ENCODE measurements around the gene DPM3. TPM values are rescaled to one million over a fixed set of nuclear protein-coding genes. Genes with fewer than 3 reads are reported as not detected.

DPM3 gene
- total RNA-seq, 1 experiment from 2014 or later = 27.8 TPM

GRCh38 chr1:155185783-155186066 lies 45.4 kb upstream of the DPM3 start:
- CTCF ChIA-PET = no interaction called here
- DNase-seq = no peak
- intact Hi-C loops (cut with micrococcal nuclease; ENCODE audit: unreplicated experiment) = no loop called here
- Histone ChIP-seq H3K27me3 (replicated peaks; ENCODE audit: control insufficient read depth, insufficient read depth, low read length) (no peaks in the 10 kb centered on the region), H3K4me1 (peaks cover 21% of the 10 kb centered on the region), H3K4me3 (ENCODE audit: low read depth, low read length) (no peak overlapping the region), H3K9me3 (no peaks in the 10 kb centered on the region), H3K36me3 (ENCODE audit: control insufficient read depth, insufficient read depth, low read length) (no peaks in the 10 kb centered on the region)
- Mint-ChIP-seq H3K4me1 (ENCODE audit: low read depth, unreplicated experiment) (peaks cover 18% of the 10 kb centered on the region), H3K4me3 (ENCODE audit: unreplicated experiment) (no peak overlapping the region), H3K36me3 (ENCODE audit: insufficient read depth, unreplicated experiment) (peaks cover 7% of the 10 kb centered on the region), H3K27me3 (ENCODE audit: insufficient read depth, unreplicated experiment) (no peaks in the 10 kb centered on the region), H3K27ac (ENCODE audit: unreplicated experiment) (peak overlapping the region; percentile 33), H3K9me3 (ENCODE audit: unreplicated experiment) (no peaks in the 10 kb centered on the region)
- BruUV-seq (replicated peaks) = no TSS peak
- POLR2A ChIA-PET = no interaction called here
- TF ChIP-seq, protein P1, sequence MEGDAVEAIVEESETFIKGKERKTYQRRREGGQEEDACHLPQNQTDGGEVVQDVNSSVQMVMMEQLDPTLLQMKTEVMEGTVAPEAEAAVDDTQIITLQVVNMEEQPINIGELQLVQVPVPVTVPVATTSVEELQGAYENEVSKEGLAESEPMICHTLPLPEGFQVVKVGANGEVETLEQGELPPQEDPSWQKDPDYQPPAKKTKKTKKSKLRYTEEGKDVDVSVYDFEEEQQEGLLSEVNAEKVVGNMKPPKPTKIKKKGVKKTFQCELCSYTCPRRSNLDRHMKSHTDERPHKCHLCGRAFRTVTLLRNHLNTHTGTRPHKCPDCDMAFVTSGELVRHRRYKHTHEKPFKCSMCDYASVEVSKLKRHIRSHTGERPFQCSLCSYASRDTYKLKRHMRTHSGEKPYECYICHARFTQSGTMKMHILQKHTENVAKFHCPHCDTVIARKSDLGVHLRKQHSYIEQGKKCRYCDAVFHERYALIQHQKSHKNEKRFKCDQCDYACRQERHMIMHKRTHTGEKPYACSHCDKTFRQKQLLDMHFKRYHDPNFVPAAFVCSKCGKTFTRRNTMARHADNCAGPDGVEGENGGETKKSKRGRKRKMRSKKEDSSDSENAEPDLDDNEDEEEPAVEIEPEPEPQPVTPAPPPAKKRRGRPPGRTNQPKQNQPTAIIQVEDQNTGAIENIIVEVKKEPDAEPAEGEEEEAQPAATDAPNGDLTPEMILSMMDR (IDR thresholded peaks at IDR 0.05; ENCODE audit: insufficient read depth in 1 of 2, low read depth in 1 of 2, low read length in 1 of 2, severe bottlenecking in 1 of 2, unreplicated experiment in 1 of 2) = no peak

DNA sequence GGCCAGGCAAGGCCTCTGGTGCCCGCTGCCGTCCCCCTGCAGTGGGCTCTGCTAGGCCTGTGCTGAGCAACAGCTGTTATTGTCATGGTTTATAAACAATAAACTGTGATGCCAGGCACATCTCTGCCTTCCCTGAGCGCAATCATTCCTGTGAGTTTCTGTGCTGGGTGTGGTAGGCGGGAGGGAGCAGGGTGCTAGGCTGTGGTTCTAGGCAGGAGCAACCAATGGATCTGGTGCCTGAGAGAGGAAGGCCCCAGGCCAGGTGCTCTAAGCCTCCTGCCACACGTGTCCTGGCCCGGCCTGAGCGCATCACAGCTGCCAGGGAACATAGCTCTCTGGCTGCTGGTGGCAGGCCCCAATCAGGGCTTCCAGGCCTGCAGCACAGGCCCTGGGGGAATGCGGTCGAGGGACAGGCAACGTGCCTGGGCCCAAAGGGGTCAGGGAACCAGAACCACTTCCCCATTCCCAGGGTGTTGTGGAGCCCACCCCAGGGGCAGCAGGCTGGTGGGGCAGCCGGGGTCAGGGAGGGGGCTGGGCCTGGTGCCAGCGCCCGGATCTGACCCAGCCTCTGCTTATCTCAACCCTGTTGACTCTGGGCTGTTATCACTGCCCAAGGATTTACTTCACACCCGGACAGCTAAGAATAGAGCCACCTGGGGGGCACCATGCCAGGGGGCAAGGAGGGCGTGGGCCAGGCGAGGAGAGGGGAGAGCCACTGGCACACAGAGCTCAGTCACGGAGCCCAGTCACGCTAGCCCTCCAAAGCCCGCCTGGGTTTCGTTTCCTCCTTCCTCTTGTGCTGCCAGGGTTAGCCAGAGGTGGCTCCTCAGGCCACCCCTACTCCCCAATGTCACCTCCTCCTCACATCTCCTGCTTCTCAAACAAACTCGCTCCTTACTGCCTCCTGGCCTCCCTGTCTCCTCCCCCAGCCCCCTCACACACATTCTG lies 44.8 kb upstream of the DPM3 start:
- ChIA-PET CTCF (interaction anchor here (0.6 kb wide), 1 partner anchor 17 kb away, joined by 3 read pairs; no protein-coding TSS in a partner anchor), POLR2A (no interaction called here)
- Histone ChIP-seq H3K27me3 (replicated peaks; ENCODE audit: control insufficient read depth, insufficient read depth, low read length) (no peaks in the 10 kb centered on the region), H3K4me3 (ENCODE audit: low read depth, low read length) (no peak overlapping the region), H3K9me3 (no peaks in the 10 kb centered on the region), H3K4me1 (peaks cover 21% of the 10 kb centered on the region), H3K36me3 (ENCODE audit: control insufficient read depth, insufficient read depth, low read length) (no peaks in the 10 kb centered on the region)
- BruUV-seq (replicated peaks) = no TSS peak
- Mint-ChIP-seq H3K9me3 (ENCODE audit: unreplicated experiment) (no peaks in the 10 kb centered on the region), H3K4me1 (ENCODE audit: low read depth, unreplicated experiment) (peaks cover 18% of the 10 kb centered on the region), H3K4me3 (ENCODE audit: unreplicated experiment) (no peak overlapping the region), H3K27me3 (ENCODE audit: insufficient read depth, unreplicated experiment) (no peaks in the 10 kb centered on the region), H3K27ac (ENCODE audit: unreplicated experiment) (peak overlapping the region; percentile 33), H3K36me3 (ENCODE audit: insufficient read depth, unreplicated experiment) (peaks cover 7% of the 10 kb centered on the region)
- TF ChIP-seq, protein P1 (IDR thresholded peaks at IDR 0.05; ENCODE audit: insufficient read depth in 1 of 2, low read depth in 1 of 2, low read length in 1 of 2, severe bottlenecking in 1 of 2, unreplicated experiment in 1 of 2) = no peak
- peak in 1 of 2 experiments; percentile 29 for DNase-seq
- intact Hi-C loops (cut with micrococcal nuclease; ENCODE audit: unreplicated experiment) = no loop called here

DNA sequence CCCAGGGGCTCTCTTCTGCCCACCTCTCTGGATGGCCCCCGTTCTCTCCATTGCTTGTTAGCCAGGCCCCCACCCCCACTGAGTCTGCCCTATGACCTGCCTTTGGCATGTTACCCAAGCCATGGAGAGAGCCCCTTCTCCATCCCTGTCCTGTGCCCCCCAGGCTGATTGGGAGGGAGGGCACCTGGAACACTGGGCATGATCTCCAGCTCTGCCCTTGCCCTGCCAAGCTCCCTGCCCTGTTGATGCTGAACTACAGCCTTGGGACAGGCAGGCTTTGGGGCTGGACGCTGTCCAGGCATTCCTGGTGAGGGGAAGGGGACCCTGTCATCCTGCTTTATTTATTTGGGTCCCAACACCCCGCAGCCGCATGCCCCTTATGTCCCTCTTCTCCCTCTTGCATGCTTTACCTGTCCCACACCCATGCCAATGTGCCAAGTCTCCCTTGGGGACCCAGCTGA lies 44.0 kb upstream of the DPM3 start:
- no TSS peak for BruUV-seq (replicated peaks)
- ChIA-PET POLR2A (no interaction called here), CTCF (interaction anchor here (0.6 kb wide), 1 partner anchor 18 kb away, joined by 3 read pairs; no protein-coding TSS in a partner anchor)
- Mint-ChIP-seq H3K4me3 (ENCODE audit: unreplicated experiment) (no peak overlapping the region), H3K36me3 (ENCODE audit: insufficient read depth, unreplicated experiment) (peaks cover 7% of the 10 kb centered on the region), H3K9me3 (ENCODE audit: unreplicated experiment) (no peaks in the 10 kb centered on the region), H3K27ac (ENCODE audit: unreplicated experiment) (no peak overlapping the region), H3K4me1 (ENCODE audit: low read depth, unreplicated experiment) (peaks cover 18% of the 10 kb centered on the region), H3K27me3 (ENCODE audit: insufficient read depth, unreplicated experiment) (no peaks in the 10 kb centered on the region)
- H3K27me3 ChIP-seq (replicated peaks; ENCODE audit: control insufficient read depth, insufficient read depth, low read length) = no peaks in the 10 kb centered on the region
- H3K36me3 ChIP-seq (ENCODE audit: control insufficient read depth, insufficient read depth, low read length) = no peaks in the 10 kb centered on the region
- intact Hi-C loops (cut with micrococcal nuclease; ENCODE audit: unreplicated experiment) = no loop called here
- H3K4me3 ChIP-seq (ENCODE audit: low read depth, low read length) = no peak overlapping the region
- TF ChIP-seq, protein P1 (IDR thresholded peaks at IDR 0.05; ENCODE audit: insufficient read depth in 1 of 2, low read depth in 1 of 2, low read length in 1 of 2, severe bottlenecking in 1 of 2, unreplicated experiment in 1 of 2) = no peak
- peaks cover 21% of the 10 kb centered on the region for H3K4me1 ChIP-seq
- no peaks in the 10 kb centered on the region for H3K9me3 ChIP-seq
- no peak for DNase-seq

All from Caco-2 (cell line).